GM12878 (cell line): Measurements from ENCODE around the gene PHF21B. TPM values are rescaled to one million over a fixed set of nuclear protein-coding genes. Genes with fewer than 3 reads are reported as not detected.

Source experiments
- ATAC-seq: fragments of 200-7000 bp; cut with Tn5 transposase; 3 replicates; pipeline ENCODE4 v1.9.1; 2020; ENCODE audit warnings: mild to moderate bottlenecking, moderate library complexity
- BruUV-seq: library from RNA; stranded (reverse); fragments of 400-500 nt; replicated peaks from 2 replicates; lab custom pipeline; 2021; lab: Mats Ljungman, UMichigan
- CTCF ChIA-PET: fragments of 300-600 bp; sonication (Branson Sonifier 250); formaldehyde crosslinking; extraction: SDS; loops from one replicate; lab custom pipeline; 2021; ENCODE audit warnings: inconsistent platforms; lab: Yijun Ruan, JAX
- POLR2A ChIA-PET: fragments of 350-600 bp; formaldehyde crosslinking; extraction: SDS; loops from one replicate; lab custom pipeline; 2021; ENCODE audit warnings: inconsistent platforms; lab: Charles Lee
- RAD21 ChIA-PET: fragments of 300-600 bp; sonication (Branson Sonifier 250); formaldehyde crosslinking; loops from one replicate; lab custom pipeline; 2023; ENCODE audit warnings: antibody characterized with exemption; ENCODE audit not compliant: unreplicated experiment; lab: Charles Lee
- SMC1A ChIA-PET: fragments of 300-600 bp; sonication (Branson Sonifier 250); formaldehyde crosslinking; loops from one replicate; lab custom pipeline; 2023; ENCODE audit not compliant: unreplicated experiment, uncharacterized antibody; lab: Charles Lee
- DNase-seq: peaks from one replicate; pipeline ENCODE4 v3.0.0-alpha.2; 2011; ENCODE audit warnings: low read depth, low spot score
- FAIRE-seq: peaks from 3 replicates; lab custom pipeline; 2011; peaks lifted over from hg19 to GRCh38; lab: Jason Lieb, UNC
- H2AFZ ChIP-seq: 2 replicates; pipeline ENCODE4 v1.6.0; 2011; ENCODE audit warnings: low read depth, low read length, control low read depth; ENCODE audit not compliant: control insufficient read depth
- H3K27ac ChIP-seq: 2 replicates; pipeline ENCODE4 v1.5.1; 2011; ENCODE audit warnings: control low read depth; ENCODE audit not compliant: control insufficient read depth, insufficient read depth
- H3K27me3 ChIP-seq, 2 experiments: replicated peaks in 1 of 2; 2 replicates each; pipeline versions ENCODE4 v1.6.0 to v1.6.1; 2011; ENCODE audit warnings: low read length in 1 of 2; ENCODE audit not compliant: control insufficient read depth in 2 of 2, insufficient read depth in 2 of 2
- H3K36me3 ChIP-seq, 2 experiments: 2 replicates each; pipeline ENCODE4 v1.5.1; 2011; ENCODE audit warnings: low read length in 1 of 2; ENCODE audit not compliant: control insufficient read depth in 2 of 2, insufficient read depth in 2 of 2
- H3K4me1 ChIP-seq: 2 replicates; pipeline ENCODE4 v1.6.1; 2011; ENCODE audit warnings: mild to moderate bottlenecking, low read length, moderate library complexity, mixed read lengths; ENCODE audit not compliant: control insufficient read depth, insufficient read depth
- H3K4me2 ChIP-seq: 2 replicates; pipeline ENCODE4 v1.6.0; 2011; ENCODE audit warnings: control low read depth; ENCODE audit not compliant: control insufficient read depth, insufficient read depth
- H3K4me3 ChIP-seq: fragments of 200-600 bp; sonication (generic); 2 replicates; pipeline ENCODE4 v1.5.1; 2016
- H3K79me2 ChIP-seq: 2 replicates; pipeline ENCODE4 v1.6.0; 2011; ENCODE audit warnings: low read length; ENCODE audit not compliant: control insufficient read depth, insufficient read depth
- H3K9ac ChIP-seq: 2 replicates; pipeline ENCODE4 v1.8.0; 2011; ENCODE audit warnings: low read length, control low read depth, mixed read lengths; ENCODE audit not compliant: control insufficient read depth, insufficient read depth
- H3K9me3 ChIP-seq: replicated peaks from 3 replicates; pipeline ENCODE4 v1.5.1; 2011; ENCODE audit warnings: mild to moderate bottlenecking, low read length; ENCODE audit not compliant: control insufficient read depth, insufficient read depth
- H4K20me1 ChIP-seq: 2 replicates; pipeline ENCODE4 v1.6.0; 2011; ENCODE audit not compliant: control insufficient read depth, insufficient read depth
- BCL11A ChIP-seq: IDR thresholded peaks from 2 replicates; pipeline ENCODE4 v1.6.1; 2011; ENCODE audit warnings: low read depth, low read length
- CREM ChIP-seq: IDR thresholded peaks from 2 replicates; pipeline ENCODE4 v1.6.1; 2014; ENCODE audit warnings: antibody characterized with exemption, low read depth
- CTCF ChIP-seq, 3 experiments: IDR thresholded peaks in 2 of 3; conservative IDR thresholded peaks in 1 of 3; 2 replicates each; pipeline ENCODE4 v1.5.1; 2011; ENCODE audit warnings: low read depth in 3 of 3, low read length in 3 of 3, mild to moderate bottlenecking in 3 of 3, control low read depth in 2 of 3, moderate library complexity in 2 of 3, inconsistent platforms in 1 of 3, mixed read lengths in 1 of 3; ENCODE audit not compliant: control insufficient read depth in 2 of 3, insufficient read depth in 1 of 3; ENCODE audit errors: extremely low read depth in 1 of 3
- EED ChIP-seq: sonication (generic); IDR thresholded peaks from 2 replicates; pipeline ENCODE4 v1.6.1; 2016; ENCODE audit warnings: antibody characterized with exemption, low read depth
- HCFC1 ChIP-seq: fragments of 150-350 bp; IDR thresholded peaks from 2 replicates; pipeline ENCODE4 v1.6.1; 2014; ENCODE audit warnings: low read length
- IKZF2 ChIP-seq, 2 experiments: fragments of 450-650 bp; IDR thresholded peaks; 2 replicates each; pipeline ENCODE4 v1.6.1; 2017; ENCODE audit warnings: mild to moderate bottlenecking in 2 of 2, moderate library complexity in 2 of 2
- LARP7 ChIP-seq: fragments of 450-650 bp; IDR thresholded peaks from 2 replicates; pipeline ENCODE4 v1.6.1; 2017; ENCODE audit warnings: mild to moderate bottlenecking
- MAX ChIP-seq: IDR thresholded peaks from 2 replicates; pipeline ENCODE4 v1.6.1; 2012; ENCODE audit warnings: low read depth, low read length, improper control_type of control experiment
- POLR2A ChIP-seq: IDR thresholded peaks from 2 replicates; pipeline ENCODE4 v1.6.1; 2011; ENCODE audit warnings: low read depth, mild to moderate bottlenecking, low read length
- RELA ChIP-seq: fragments of 450-650 bp; IDR thresholded peaks from 2 replicates; pipeline ENCODE4 v1.8.0; 2014; ENCODE audit warnings: borderline replicate concordance; ENCODE audit not compliant: partially characterized antibody
- RFX5 ChIP-seq: IDR thresholded peaks from 2 replicates; pipeline ENCODE4 v1.6.1; 2011; ENCODE audit warnings: low read depth, low read length, improper control_type of control experiment
- SMARCA5 ChIP-seq: fragments of 450-650 bp; IDR thresholded peaks from 2 replicates; pipeline ENCODE4 v1.6.1; 2017; ENCODE audit warnings: mild to moderate bottlenecking
- SREBF2 ChIP-seq: IDR thresholded peaks from 2 replicates; pipeline ENCODE4 v1.6.1; 2012; ENCODE audit warnings: mild to moderate bottlenecking, low read length
- STAT3 ChIP-seq: IDR thresholded peaks from 2 replicates; pipeline ENCODE4 v1.6.1; 2011; ENCODE audit warnings: low read depth, low read length, improper control_type of control experiment
- TARDBP ChIP-seq: IDR thresholded peaks from 2 replicates; pipeline ENCODE4 v1.6.1; 2016; ENCODE audit warnings: borderline replicate concordance
- WRNIP1 ChIP-seq: IDR thresholded peaks from 2 replicates; pipeline ENCODE4 v1.6.1; 2011; ENCODE audit warnings: low read depth, low read length, improper control_type of control experiment, borderline replicate concordance
- YBX1 ChIP-seq: fragments of 450-650 bp; IDR thresholded peaks from 2 replicates; pipeline ENCODE4 v1.6.1; 2016; ENCODE audit warnings: antibody characterized with exemption
- ZNF207 ChIP-seq: fragments of 450-650 bp; IDR thresholded peaks from 2 replicates; pipeline ENCODE4 v1.6.1; 2014; ENCODE audit warnings: antibody characterized with exemption, mild to moderate bottlenecking, borderline replicate concordance
- WGBS: methylation state at CpG from one replicate; pipeline ENCODE4 v1.1.6; 2016; ENCODE audit warnings: low lambda C conversion rate; ENCODE audit not compliant: insufficient replicate concordance, insufficient coverage; ENCODE audit errors: missing lambda C conversion rate; 5-methylcytosine and 5-hydroxymethylcytosine counted together
- in situ Hi-C: fragments of 300-500 bp; cut with MboI; formaldehyde crosslinking; loops from 9 replicates; pipeline ENCODE4 v1.14.3; 2018; ENCODE audit warnings: mixed read lengths
- intact Hi-C: fragments of 100-400 bp; cut with micrococcal nuclease; formaldehyde crosslinking; loops from one replicate; pipeline ENCODE4 v1.14.2; 2022; ENCODE audit not compliant: unreplicated experiment
- polyA plus RNA-seq, 11 experiments: library from polyadenylated mRNA; depleted of rRNA in 4 of 11; unstranded in 6 of 11; stranded (reverse) in 5 of 11; fragments of >200 nt; fragmentation: Nextera tagmentation in 4 of 11; fragmentation: Illumina TruSeq in 1 of 11; extraction: Ambion mirVana in 4 of 11; extraction: Trizol in 1 of 11; gene quantifications; 1 replicate in 1 of 11; 2 replicates in 10 of 11; pipeline versions ENCODE4 v1.2.1 to v1.2.3, GENCODE V29; 2011 to 2016; ENCODE audit warnings: inconsistent platforms in 2 of 11, missing spikeins in 2 of 11, low read depth in 1 of 11
- total RNA-seq, 4 experiments: library from RNA; depleted of rRNA in 3 of 4; stranded (reverse); fragments of >200 nt in 3 of 4; fragmentation: Illumina TruSeq in 1 of 4; extraction: Trizol in 1 of 4; gene quantifications; 2 replicates each; pipeline versions ENCODE4 v1.2.1 to v1.2.3, GENCODE V29; 2013 to 2021
- TF ChIP-seq, protein P1 (sequence below): fragments of 450-650 bp; formaldehyde crosslinking; IDR thresholded peaks from 2 replicates; pipeline ENCODE4 v1.4.0; 2022; ENCODE audit warnings: mild to moderate bottlenecking, moderate library complexity

The PHF21B gene
- total and polyA plus RNA-seq, 10 of the 15 experiments (the other 5 are each of a cell fraction or from before 2014, with no cell fraction given) = 0.03 to 0.35 TPM; not detected in 8

- H3K4me2 ChIP-seq = no peak overlapping the region
- 13% methylated on average over 10 of the region's 13 CpGs for WGBS
- FAIRE-seq (no peak), ATAC-seq (no peak), DNase-seq (no peak)
- H3K9ac ChIP-seq = no peak overlapping the region
- H4K20me1 ChIP-seq = no peaks in the 10 kb centered on the region
- no peak overlapping the region for H3K27ac ChIP-seq
- BruUV-seq = no TSS peak
- no peak overlapping the region for H3K4me3 ChIP-seq
- no peaks in the 10 kb centered on the region for H3K4me1 ChIP-seq
- TF ChIP-seq SMARCA5 (no peak), ZNF207 (no peak), LARP7 (no peak), CTCF (IDR thresholded peaks at IDR 0.05 in 2 of 3, conservative IDR thresholded peaks at IDR 0.05 in 1 of 3; ENCODE audit: control insufficient read depth in 2 of 3, extremely low read depth in 1 of 3, insufficient read depth in 1 of 3, low read depth in 3 of 3, low read length in 3 of 3) (no peak), BCL11A (no peak), WRNIP1 (no peak), HCFC1 (no peak), EED (no peak), TARDBP (no peak), SREBF2 (no peak), RFX5 (no peak), RELA (no peak), POLR2A (no peak), IKZF2 (IDR thresholded peaks at IDR 0.05) (no peak), MAX (no peak), CREM (no peak), YBX1 (no peak), STAT3 (no peak)
- TF ChIP-seq, protein P1, sequence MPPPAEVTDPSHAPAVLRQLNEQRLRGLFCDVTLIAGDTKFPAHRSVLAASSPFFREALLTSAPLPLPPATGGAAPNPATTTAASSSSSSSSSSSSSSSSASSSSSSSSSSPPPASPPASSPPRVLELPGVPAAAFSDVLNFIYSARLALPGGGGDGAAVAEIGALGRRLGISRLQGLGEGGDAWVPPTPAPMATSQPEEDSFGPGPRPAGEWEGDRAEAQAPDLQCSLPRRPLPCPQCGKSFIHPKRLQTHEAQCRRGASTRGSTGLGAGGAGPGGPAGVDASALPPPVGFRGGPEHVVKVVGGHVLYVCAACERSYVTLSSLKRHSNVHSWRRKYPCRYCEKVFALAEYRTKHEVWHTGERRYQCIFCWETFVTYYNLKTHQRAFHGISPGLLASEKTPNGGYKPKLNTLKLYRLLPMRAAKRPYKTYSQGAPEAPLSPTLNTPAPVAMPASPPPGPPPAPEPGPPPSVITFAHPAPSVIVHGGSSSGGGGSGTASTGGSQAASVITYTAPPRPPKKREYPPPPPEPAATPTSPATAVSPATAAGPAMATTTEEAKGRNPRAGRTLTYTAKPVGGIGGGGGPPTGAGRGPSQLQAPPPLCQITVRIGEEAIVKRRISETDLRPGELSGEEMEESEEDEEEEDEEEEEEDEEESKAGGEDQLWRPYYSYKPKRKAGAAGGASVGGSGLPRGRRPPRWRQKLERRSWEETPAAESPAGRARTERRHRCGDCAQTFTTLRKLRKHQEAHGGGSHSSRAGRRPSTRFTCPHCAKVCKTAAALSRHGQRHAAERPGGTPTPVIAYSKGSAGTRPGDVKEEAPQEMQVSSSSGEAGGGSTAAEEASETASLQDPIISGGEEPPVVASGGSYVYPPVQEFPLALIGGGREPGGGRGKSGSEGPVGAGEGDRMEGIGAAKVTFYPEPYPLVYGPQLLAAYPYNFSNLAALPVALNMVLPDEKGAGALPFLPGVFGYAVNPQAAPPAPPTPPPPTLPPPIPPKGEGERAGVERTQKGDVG (CRISPR knock-in tag) = no peak
- H3K9me3 ChIP-seq = no peaks in the 10 kb centered on the region; the same call in 2 of the 3 replicates
- in situ Hi-C loops = loop anchor here (25.0 kb wide), 1 partner anchor 1048 kb away; no protein-coding TSS in a partner anchor
- CTCF ChIA-PET = no interaction called here
- no peaks in the 10 kb centered on the region for H3K36me3 ChIP-seq
- POLR2A ChIA-PET = no interaction called here
- no peak overlapping the region for H2AFZ ChIP-seq
- no peaks in the 10 kb centered on the region for H3K79me2 ChIP-seq
- RAD21 ChIA-PET = no interaction called here
- no peaks in the 10 kb centered on the region for H3K27me3 ChIP-seq
- SMC1A ChIA-PET = no interaction called here
- intact Hi-C loops = no loop called here
Measured at GRCh38 chr22:44914026-44914721, 95.6 kb downstream of the PHF21B start.
